ENCODE data around the gene HOXB13. TPM values are rescaled to one million over a fixed set of nuclear protein-coding genes. Genes with fewer than 3 reads are reported as not detected.

The HOXB13 gene
- total and polyA plus RNA-seq, 8 donors, result not detected

GRCh38 chr17:48769009-48769675 is 40.6 kb upstream of the HOXB13 start:
- intact Hi-C loops (cut with DNase I), result no loop called here
- H3K9me3 ChIP-seq, result no peaks in the 10 kb centered on the region
- no peak for TF ChIP-seq CTCF (IDR thresholded peaks at IDR 0.05)
- no peak overlapping the region for H3K4me3 ChIP-seq
- H3K36me3 ChIP-seq, result no peaks in the 10 kb centered on the region
- H3K27ac ChIP-seq, result no peak overlapping the region
- no peak for ATAC-seq
- H3K27me3 ChIP-seq, result peaks cover 0 to 49% of the 10 kb centered on the region in 2 donors
- DNase-seq, result no peak
- no peaks in the 10 kb centered on the region for H3K4me1 ChIP-seq

DNA sequence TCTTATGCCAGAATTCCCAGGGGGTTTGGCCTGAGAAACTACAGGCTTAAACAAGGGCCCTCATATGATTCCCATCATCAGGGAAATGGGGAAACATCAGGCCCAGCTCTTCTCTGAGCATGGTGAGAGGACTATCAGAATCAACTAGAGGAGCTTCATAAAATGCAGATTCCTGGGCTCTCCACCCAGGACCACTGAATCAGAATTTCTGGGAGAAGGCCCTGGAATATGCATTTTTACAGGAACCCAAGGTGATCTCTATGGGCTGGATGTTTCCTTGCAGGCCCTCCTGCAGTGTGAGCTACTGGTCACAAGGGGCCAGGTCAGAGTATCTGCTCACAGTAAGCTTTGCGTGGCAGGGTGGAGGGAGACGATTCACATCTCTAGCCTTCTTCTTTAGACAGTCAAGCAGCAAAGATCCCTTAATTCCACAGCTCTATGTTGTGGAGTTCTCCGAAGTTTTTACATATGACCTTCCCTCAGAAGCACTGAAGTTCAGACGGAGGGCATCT is 38.8 kb upstream of the HOXB13 start:
- TF ChIP-seq CTCF (IDR thresholded peaks at IDR 0.05), result no peak
- intact Hi-C loops (cut with DNase I), result no loop called here
- Histone ChIP-seq H3K9me3 (no peaks in the 10 kb centered on the region), H3K36me3 (no peaks in the 10 kb centered on the region), H3K27me3 (peaks cover 0 to 58% of the 10 kb centered on the region in 2 donors), H3K27ac (no peak overlapping the region), H3K4me3 (no peak overlapping the region), H3K4me1 (no peaks in the 10 kb centered on the region)
- DNase-seq, result no peak
- ATAC-seq, result no peak

GRCh38 chr17:48761114-48761513 is 32.6 kb upstream of the HOXB13 start:
- Histone ChIP-seq H3K4me1 (no peaks in the 10 kb centered on the region), H3K36me3 (no peaks in the 10 kb centered on the region), H3K27ac (no peak overlapping the region), H3K4me3 (no peak overlapping the region), H3K9me3 (no peaks in the 10 kb centered on the region), H3K27me3 (peaks cover 28 to 91% of the 10 kb centered on the region in 2 donors)
- intact Hi-C loops (cut with DNase I), result no loop called here
- ATAC-seq (no peak), DNase-seq (no peak)
- no peak for TF ChIP-seq CTCF (IDR thresholded peaks at IDR 0.05)

- intact Hi-C loops (cut with DNase I), result no loop called here
- H3K9me3 ChIP-seq, result no peaks in the 10 kb centered on the region
- no peak for TF ChIP-seq CTCF (IDR thresholded peaks at IDR 0.05)
- DNase-seq (no peak), ATAC-seq (peak; percentile 12)
- peaks cover 0 to 5% of the 10 kb centered on the region in 2 donors for H3K4me1 ChIP-seq
- no peak overlapping the region for H3K27ac ChIP-seq
- peaks cover 35 to 98% of the 10 kb centered on the region in 2 donors for H3K27me3 ChIP-seq
- no peaks in the 10 kb centered on the region for H3K36me3 ChIP-seq
- H3K4me3 ChIP-seq, result no peak overlapping the region
Observed at GRCh38 chr17:48760411-48760810, 31.9 kb upstream of the HOXB13 start.

- Histone ChIP-seq H3K27me3 (peaks cover 46 to 100% of the 10 kb centered on the region in 2 donors), H3K4me3 (no peak overlapping the region), H3K36me3 (no peaks in the 10 kb centered on the region), H3K9me3 (no peaks in the 10 kb centered on the region), H3K4me1 (peaks cover 0 to 12% of the 10 kb centered on the region in 2 donors), H3K27ac (no peak overlapping the region)
- intact Hi-C loops (cut with DNase I), result no loop called here
- DNase-seq, result no peak
- no peak for ATAC-seq
- TF ChIP-seq CTCF (IDR thresholded peaks at IDR 0.05), result no peak
Observed at GRCh38 chr17:48759288-48759687, 30.7 kb upstream of the HOXB13 start.
